Parathyroid adenoma (tissue), 2 donors: ENCODE data around the gene GJD3.
"Not testable (repeated sequence)": the region's sequence is repeated elsewhere in the genome, so short reads cannot be mapped to it uniquely, and the experiment has no call there.

Experiments used
- H2AFZ ChIP-seq: fragments of 300-600 bp; sonication (generic); one replicate; pipeline ENCODE4 v1.7.0; 2017; ENCODE audit warnings: antibody characterized with exemption, mild to moderate bottlenecking
- H3K27ac ChIP-seq: fragments of 300-600 bp; sonication (generic); one replicate; pipeline ENCODE4 v1.7.0; 2017
- H3K27me3 ChIP-seq: fragments of 300-600 bp; sonication (generic); one replicate; pipeline ENCODE4 v1.7.0; 2017; ENCODE audit warnings: low read length; ENCODE audit not compliant: control insufficient read depth, insufficient read depth
- H3K36me3 ChIP-seq: fragments of 300-600 bp; sonication (generic); one replicate; pipeline ENCODE4 v1.7.0; 2017; ENCODE audit warnings: low read length; ENCODE audit not compliant: control insufficient read depth, insufficient read depth
- H3K4me1 ChIP-seq: fragments of 300-600 bp; sonication (generic); one replicate; pipeline ENCODE4 v1.7.0; 2017; ENCODE audit warnings: control low read depth
- H3K4me2 ChIP-seq: fragments of 300-600 bp; sonication (generic); one replicate; pipeline ENCODE4 v1.7.0; 2017; ENCODE audit warnings: low read length
- H3K4me3 ChIP-seq: fragments of 300-600 bp; sonication (generic); one replicate; pipeline ENCODE4 v1.7.0; 2017; ENCODE audit warnings: low read depth, low read length
- H3K79me2 ChIP-seq: fragments of 300-600 bp; sonication (generic); one replicate; pipeline ENCODE4 v1.7.0; 2017; ENCODE audit warnings: control low read depth
- H3K9ac ChIP-seq: fragments of 300-600 bp; sonication (generic); one replicate; pipeline ENCODE4 v1.7.0; 2017; ENCODE audit warnings: mild to moderate bottlenecking
- H3K9me3 ChIP-seq: fragments of 300-600 bp; sonication (generic); one replicate; pipeline ENCODE4 v1.7.0; 2017; ENCODE audit warnings: low read length; ENCODE audit not compliant: control insufficient read depth
- TF ChIP-seq, protein P1 (sequence below): fragments of 300-600 bp; sonication (generic); IDR thresholded peaks from one replicate; pipeline ENCODE4 v1.7.0; 2017; ENCODE audit warnings: antibody characterized with exemption, mild to moderate bottlenecking
- donor health status: primary hyperparathyroidism.

Gene GJD3

DNA sequence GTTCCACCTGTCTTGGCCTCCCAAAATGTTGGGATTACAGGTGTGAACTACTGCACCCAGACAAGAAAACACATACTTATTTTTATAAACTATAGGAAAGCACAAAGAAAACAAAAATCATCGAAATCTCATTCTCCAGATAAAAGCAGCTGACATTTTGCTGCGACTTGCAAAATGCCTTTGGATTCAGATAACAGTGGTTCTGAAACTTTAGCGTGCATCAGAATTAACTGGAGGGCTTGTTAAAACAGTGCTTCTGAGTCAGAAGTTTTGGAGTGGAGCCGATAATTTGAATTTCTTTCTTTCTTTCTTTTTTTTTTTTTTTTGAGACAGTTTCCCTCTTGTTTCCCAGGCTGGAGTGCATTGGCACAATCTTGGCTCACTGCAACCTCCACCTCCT is 17.7 kb upstream of the GJD3 start:
- H3K79me2 ChIP-seq, result no peaks in the 10 kb centered on the region
- H3K27ac ChIP-seq, result no peak overlapping the region
- H3K36me3 ChIP-seq, result no peaks in the 10 kb centered on the region
- no peak overlapping the region for H3K4me3 ChIP-seq
- H3K4me1 ChIP-seq, result no peaks in the 10 kb centered on the region
- H3K9ac ChIP-seq, result no peak overlapping the region
- H3K27me3 ChIP-seq, result no peaks in the 10 kb centered on the region
- TF ChIP-seq, protein P1, sequence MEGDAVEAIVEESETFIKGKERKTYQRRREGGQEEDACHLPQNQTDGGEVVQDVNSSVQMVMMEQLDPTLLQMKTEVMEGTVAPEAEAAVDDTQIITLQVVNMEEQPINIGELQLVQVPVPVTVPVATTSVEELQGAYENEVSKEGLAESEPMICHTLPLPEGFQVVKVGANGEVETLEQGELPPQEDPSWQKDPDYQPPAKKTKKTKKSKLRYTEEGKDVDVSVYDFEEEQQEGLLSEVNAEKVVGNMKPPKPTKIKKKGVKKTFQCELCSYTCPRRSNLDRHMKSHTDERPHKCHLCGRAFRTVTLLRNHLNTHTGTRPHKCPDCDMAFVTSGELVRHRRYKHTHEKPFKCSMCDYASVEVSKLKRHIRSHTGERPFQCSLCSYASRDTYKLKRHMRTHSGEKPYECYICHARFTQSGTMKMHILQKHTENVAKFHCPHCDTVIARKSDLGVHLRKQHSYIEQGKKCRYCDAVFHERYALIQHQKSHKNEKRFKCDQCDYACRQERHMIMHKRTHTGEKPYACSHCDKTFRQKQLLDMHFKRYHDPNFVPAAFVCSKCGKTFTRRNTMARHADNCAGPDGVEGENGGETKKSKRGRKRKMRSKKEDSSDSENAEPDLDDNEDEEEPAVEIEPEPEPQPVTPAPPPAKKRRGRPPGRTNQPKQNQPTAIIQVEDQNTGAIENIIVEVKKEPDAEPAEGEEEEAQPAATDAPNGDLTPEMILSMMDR, result no peak
- H3K9me3 ChIP-seq, result no peaks in the 10 kb centered on the region
- no peak overlapping the region for H2AFZ ChIP-seq
- H3K4me2 ChIP-seq, result no peak overlapping the region

DNA sequence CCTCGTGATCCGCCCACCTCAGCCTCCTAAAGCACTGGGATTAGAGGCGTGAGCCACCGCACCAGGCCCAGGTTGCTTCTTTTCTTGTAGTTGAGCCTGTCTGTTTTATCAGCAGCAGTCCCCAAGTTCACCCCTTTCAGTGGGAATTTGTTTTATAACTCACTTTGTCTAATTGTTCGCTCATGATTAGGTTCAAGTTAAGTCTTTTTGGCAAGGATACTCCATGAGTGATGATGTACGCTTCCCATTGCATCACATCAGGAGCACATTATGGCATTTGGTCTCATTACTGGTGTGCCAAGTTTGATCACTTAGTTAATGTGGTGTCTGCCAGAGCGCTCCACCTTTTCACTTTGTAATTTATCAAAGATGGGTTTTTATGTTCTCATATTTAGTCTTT is 14.4 kb upstream of the GJD3 start:
- TF ChIP-seq, protein P1, result no peak
- no peak overlapping the region for H3K4me3 ChIP-seq
- H3K4me1 ChIP-seq, result no peaks in the 10 kb centered on the region
- H3K27ac ChIP-seq, result no peak overlapping the region
- no peak overlapping the region for H2AFZ ChIP-seq
- H3K4me2 ChIP-seq, result no peak overlapping the region
- H3K27me3 ChIP-seq, result no peaks in the 10 kb centered on the region
- no peak overlapping the region for H3K9ac ChIP-seq
- no peaks in the 10 kb centered on the region for H3K9me3 ChIP-seq
- H3K79me2 ChIP-seq, result no peaks in the 10 kb centered on the region
- H3K36me3 ChIP-seq, result no peaks in the 10 kb centered on the region

DNA sequence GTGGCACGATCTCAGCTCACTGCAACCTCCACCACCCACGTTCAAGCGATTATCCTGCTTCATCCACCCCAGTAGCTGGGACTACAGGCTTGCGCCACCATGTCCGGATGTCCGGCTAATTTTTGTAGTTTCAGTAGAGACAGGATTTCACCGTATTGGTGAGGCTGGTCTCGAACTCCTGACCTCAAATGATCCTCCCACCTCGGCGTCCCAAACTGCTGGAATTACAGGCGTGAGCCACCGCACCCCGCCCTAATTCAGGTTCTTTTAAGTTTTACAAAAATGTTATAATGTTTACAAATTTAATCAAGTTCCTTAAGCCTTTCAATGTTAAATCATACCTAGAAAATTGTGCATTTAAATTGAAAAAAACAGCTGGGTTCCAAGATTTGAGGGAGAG is 13.3 kb upstream of the GJD3 start:
- Histone ChIP-seq H3K27me3 (no peaks in the 10 kb centered on the region), H3K27ac (no peak overlapping the region), H3K79me2 (no peaks in the 10 kb centered on the region), H3K9ac (no peak overlapping the region), H3K9me3 (no peaks in the 10 kb centered on the region), H3K4me2 (no peak overlapping the region), H3K4me1 (no peaks in the 10 kb centered on the region), H3K4me3 (no peak overlapping the region), H2AFZ (no peak overlapping the region), H3K36me3 (no peaks in the 10 kb centered on the region)
- TF ChIP-seq, protein P1, result no peak

DNA sequence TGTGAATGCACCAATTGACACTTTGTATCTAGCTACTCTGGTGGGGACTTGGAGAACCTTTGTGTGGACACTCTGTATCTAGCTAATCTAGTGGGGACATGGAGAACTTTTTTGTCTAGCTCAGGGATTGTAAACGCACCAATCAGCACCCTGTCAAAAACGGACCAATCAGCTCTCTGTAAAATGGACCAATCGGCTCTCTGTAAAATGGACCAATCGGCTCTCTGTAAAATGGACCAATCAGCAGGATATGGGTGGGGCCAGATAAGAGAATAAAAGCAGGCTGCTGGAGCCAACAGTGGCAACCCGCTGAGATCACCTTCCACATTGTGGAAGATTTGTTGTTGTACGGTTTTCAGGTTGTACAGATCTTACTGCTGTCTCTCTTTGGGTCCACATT is 12.0 kb upstream of the GJD3 start:
- H3K9me3 ChIP-seq, H3K27me3 ChIP-seq, H3K79me2 ChIP-seq, H3K27ac ChIP-seq, H3K36me3 ChIP-seq, H2AFZ ChIP-seq, H3K9ac ChIP-seq, H3K4me2 ChIP-seq, H3K4me1 ChIP-seq, H3K4me3 ChIP-seq: not testable (repeated sequence)

DNA sequence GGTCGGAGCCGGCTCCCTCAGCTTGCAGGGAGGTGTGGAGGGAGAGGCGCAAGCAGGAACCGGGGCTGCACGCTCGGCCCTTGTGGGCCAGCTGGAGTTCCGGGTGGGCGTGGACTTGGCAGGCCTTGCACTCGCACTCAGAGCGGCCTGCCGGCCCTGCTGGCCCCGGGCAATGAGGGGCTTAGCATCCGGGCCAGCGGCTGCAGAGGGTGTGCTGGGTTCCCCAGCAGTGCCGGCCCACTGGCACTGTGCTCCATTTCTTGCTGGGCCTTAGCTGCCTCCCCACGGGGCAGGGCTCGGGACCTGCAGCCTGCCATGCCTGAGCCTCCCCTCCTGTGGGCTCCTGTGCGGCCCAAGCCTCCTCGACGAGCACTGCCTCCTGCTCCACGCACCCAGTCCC is 11.2 kb upstream of the GJD3 start:
- not testable (repeated sequence) for H3K4me3 ChIP-seq, H3K4me2 ChIP-seq, H2AFZ ChIP-seq, H3K36me3 ChIP-seq, H3K27me3 ChIP-seq, H3K27ac ChIP-seq, H3K79me2 ChIP-seq, H3K4me1 ChIP-seq, H3K9me3 ChIP-seq, H3K9ac ChIP-seq

DNA sequence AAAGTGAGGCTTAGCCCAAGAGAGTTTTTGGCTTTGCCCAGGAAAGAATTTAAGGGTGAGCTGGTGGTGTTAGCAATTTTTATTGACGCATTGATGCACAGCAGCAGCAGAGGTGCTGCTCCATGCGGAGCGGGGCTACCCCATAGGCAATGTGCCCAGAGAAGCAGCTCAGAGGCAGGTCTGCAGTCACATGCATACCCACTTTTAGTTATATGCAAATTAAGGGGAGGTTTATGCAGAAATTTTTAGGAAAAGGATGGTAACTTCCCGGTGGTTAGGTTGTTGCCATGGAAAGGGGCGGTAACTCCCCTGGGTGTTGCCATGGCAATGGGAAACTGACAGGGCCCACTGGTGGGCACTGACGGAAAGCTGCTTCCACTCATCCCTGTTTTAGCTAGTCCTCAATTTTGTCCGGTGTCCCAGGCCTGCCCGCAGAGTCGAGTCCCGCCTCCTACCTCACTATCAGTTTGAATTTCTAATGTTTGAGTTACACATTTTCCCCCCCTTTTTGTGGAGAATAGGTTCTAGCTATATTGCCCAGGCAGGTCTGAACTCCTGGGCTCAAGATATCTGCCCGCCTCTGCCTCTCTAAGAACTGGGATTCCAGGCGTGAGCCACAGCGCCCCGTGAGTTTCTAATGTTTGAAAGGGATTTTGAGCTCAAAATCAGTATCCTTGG is 10.4 kb upstream of the GJD3 start:
- no peak overlapping the region for H3K4me3 ChIP-seq
- no peaks in the 10 kb centered on the region for H3K36me3 ChIP-seq
- H3K27me3 ChIP-seq, result no peaks in the 10 kb centered on the region
- H3K9me3 ChIP-seq, result no peaks in the 10 kb centered on the region
- no peak overlapping the region for H3K4me2 ChIP-seq
- H3K27ac ChIP-seq, result no peak overlapping the region
- H2AFZ ChIP-seq, result no peak overlapping the region
- TF ChIP-seq, protein P1, result no peak
- H3K79me2 ChIP-seq, result no peaks in the 10 kb centered on the region
- H3K4me1 ChIP-seq, result no peaks in the 10 kb centered on the region
- no peak overlapping the region for H3K9ac ChIP-seq
